Metanephros (tissue), 1 donor: ENCODE measurements around the gene DUSP16. TPM values are rescaled to one million over a fixed set of nuclear protein-coding genes. Genes with fewer than 3 reads are reported as not detected.

Experiments used
- total RNA-seq: library from RNA; depleted of rRNA; stranded (reverse); fragments of >200 nt; gene quantifications from one replicate; pipeline ENCODE4 v1.2.3, GENCODE V29; 2014

The DUSP16 gene, protein sequence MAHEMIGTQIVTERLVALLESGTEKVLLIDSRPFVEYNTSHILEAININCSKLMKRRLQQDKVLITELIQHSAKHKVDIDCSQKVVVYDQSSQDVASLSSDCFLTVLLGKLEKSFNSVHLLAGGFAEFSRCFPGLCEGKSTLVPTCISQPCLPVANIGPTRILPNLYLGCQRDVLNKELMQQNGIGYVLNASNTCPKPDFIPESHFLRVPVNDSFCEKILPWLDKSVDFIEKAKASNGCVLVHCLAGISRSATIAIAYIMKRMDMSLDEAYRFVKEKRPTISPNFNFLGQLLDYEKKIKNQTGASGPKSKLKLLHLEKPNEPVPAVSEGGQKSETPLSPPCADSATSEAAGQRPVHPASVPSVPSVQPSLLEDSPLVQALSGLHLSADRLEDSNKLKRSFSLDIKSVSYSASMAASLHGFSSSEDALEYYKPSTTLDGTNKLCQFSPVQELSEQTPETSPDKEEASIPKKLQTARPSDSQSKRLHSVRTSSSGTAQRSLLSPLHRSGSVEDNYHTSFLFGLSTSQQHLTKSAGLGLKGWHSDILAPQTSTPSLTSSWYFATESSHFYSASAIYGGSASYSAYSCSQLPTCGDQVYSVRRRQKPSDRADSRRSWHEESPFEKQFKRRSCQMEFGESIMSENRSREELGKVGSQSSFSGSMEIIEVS
- total RNA-seq = 23.9 TPM

GRCh38 chr12:12562585-12563261 is at the start of gene DUSP16:
Gene DUSP16 (minus strand): TSS chr12:12562863. CDS start chr12:12521098, 41,765 bp downstream.

DNA sequence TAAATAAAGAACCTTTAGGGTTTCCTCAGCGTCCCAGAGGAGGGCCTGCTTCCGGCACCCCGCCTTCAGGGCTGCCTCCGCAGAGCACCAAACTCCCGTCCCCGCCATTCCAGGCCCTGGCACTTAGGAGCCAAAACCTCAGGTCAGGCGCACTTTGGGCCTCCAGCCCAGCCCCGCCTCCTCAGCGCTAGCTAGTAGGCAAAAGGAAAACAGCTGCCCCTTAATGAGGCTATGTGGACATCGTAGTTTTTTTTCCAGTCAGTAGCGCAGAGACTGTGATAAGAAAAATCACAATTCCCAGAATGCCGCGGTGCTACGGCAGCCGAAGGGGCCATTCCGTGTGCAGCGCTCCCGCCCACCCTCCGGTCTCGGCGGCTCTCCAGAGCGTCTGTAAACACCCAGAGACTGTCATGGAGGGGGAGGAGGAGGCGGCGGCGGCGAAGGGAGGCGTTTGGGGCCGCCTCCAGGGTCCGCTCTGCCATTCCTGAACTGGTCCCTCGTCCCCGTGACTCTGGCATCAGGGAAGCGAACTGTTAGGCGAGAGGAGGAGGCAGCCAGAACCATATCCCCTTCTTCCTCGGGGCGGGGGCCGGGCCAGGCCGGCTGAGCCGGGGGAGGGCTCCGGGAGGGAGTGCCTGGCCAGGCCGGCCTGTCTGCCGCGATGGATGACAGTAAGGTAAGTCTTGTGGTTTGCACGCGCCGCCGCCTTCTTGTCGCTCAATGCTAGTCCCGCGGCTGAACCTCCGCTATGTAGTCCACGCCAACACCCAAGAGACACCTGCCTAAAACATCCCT is 49.0 kb upstream of the DUSP16 start, which contains the start of gene CREBL2:
Gene CREBL2, plus strand, starts transcription at position 365 of the 795 bp plus-strand sequence. Its CDS starts 297 bp downstream, at position 662.

Other genes starting within 250 kb of the DUSP16 start
- 5.4 TPM for gene MANSC1, start 212.6 kb downstream of the DUSP16 start, total RNA-seq
- 39.0 TPM for gene BORCS5, start 205.8 kb downstream of the DUSP16 start, total RNA-seq
- 32.3 TPM for gene CREBL2, start 49.0 kb upstream of the DUSP16 start, total RNA-seq
- 2.0 TPM for gene GPR19, start 133.3 kb upstream of the DUSP16 start, total RNA-seq
- 78.0 TPM for gene CDKN1B, start 154.5 kb upstream of the DUSP16 start, total RNA-seq
- gene APOLD1, start 222.8 kb upstream of the DUSP16 start, total RNA-seq = 24.1 TPM